Mucosa of rectum (tissue), 2 donors: ENCODE measurements around the gene LNX1.

Experiments used
- H3K27ac ChIP-seq, 2 donors: one replicate each; pipeline ENCODE4 v1.7.0; 2013; ENCODE audit warnings: inconsistent platforms in 2 of 2, low read depth in 2 of 2, low read length in 2 of 2
- H3K27me3 ChIP-seq, 2 donors: one replicate each; pipeline ENCODE4 v1.7.0; 2013; ENCODE audit warnings: low read length in 2 of 2; ENCODE audit not compliant: control insufficient read depth in 2 of 2, insufficient read depth in 2 of 2
- H3K36me3 ChIP-seq, 2 donors: one replicate each; pipeline ENCODE4 v1.7.0; 2013; ENCODE audit warnings: low read length in 2 of 2; ENCODE audit not compliant: control insufficient read depth in 2 of 2, insufficient read depth in 2 of 2
- H3K4me1 ChIP-seq, 2 donors: one replicate each; pipeline ENCODE4 v1.7.0; 2013; ENCODE audit warnings: low read length in 2 of 2, mild to moderate bottlenecking in 1 of 2; ENCODE audit not compliant: control insufficient read depth in 2 of 2, insufficient read depth in 2 of 2
- H3K4me3 ChIP-seq, 2 donors: one replicate each; pipeline ENCODE4 v1.7.0; 2013; ENCODE audit warnings: low read length in 2 of 2
- H3K9ac ChIP-seq, 2 donors: one replicate each; pipeline ENCODE4 v1.7.0; 2013; ENCODE audit warnings: low read length in 2 of 2, low read depth in 1 of 2, mild to moderate bottlenecking in 1 of 2
- H3K9me3 ChIP-seq, 2 donors: one replicate each; pipeline ENCODE4 v1.7.0; 2013; ENCODE audit warnings: low read length in 2 of 2; ENCODE audit not compliant: control insufficient read depth in 2 of 2
- donor health status: healthy.
- donor health status: Normal muscosa, but diverticular disease.

Gene LNX1

GRCh38 chr4:53461244-53461643 lies 130.0 kb downstream of the LNX1 start:
- Histone ChIP-seq H3K27me3 (no peaks in the 10 kb centered on the region), H3K27ac (no peak overlapping the region), H3K9ac (no peak overlapping the region), H3K9me3 (no peaks in the 10 kb centered on the region), H3K4me1 (no peaks in the 10 kb centered on the region), H3K36me3 (peaks cover 32 to 39% of the 10 kb centered on the region in 2 donors), H3K4me3 (no peak overlapping the region)

- H3K27me3 ChIP-seq, result no peaks in the 10 kb centered on the region
- H3K9me3 ChIP-seq, result no peaks in the 10 kb centered on the region
- no peak overlapping the region for H3K4me3 ChIP-seq
- H3K36me3 ChIP-seq, result peaks cover 43 to 55% of the 10 kb centered on the region in 2 donors
- H3K27ac ChIP-seq, result no peak overlapping the region
- no peaks in the 10 kb centered on the region for H3K4me1 ChIP-seq
- no peak overlapping the region for H3K9ac ChIP-seq
Observed at GRCh38 chr4:53459548-53459947, 131.7 kb downstream of the LNX1 start.

GRCh38 chr4:53456178-53456577 lies 135.1 kb downstream of the LNX1 start:
- Histone ChIP-seq H3K9me3 (no peaks in the 10 kb centered on the region), H3K4me1 (no peaks in the 10 kb centered on the region), H3K4me3 (no peak overlapping the region), H3K27ac (no peak overlapping the region), H3K9ac (no peak overlapping the region), H3K27me3 (no peaks in the 10 kb centered on the region), H3K36me3 (peaks cover 45 to 56% of the 10 kb centered on the region in 2 donors)

GRCh38 chr4:53455766-53456165 lies 135.5 kb downstream of the LNX1 start:
- H3K4me1 ChIP-seq, result no peaks in the 10 kb centered on the region
- no peak overlapping the region for H3K27ac ChIP-seq
- peaks cover 41 to 52% of the 10 kb centered on the region in 2 donors for H3K36me3 ChIP-seq
- no peak overlapping the region for H3K4me3 ChIP-seq
- H3K9me3 ChIP-seq, result no peaks in the 10 kb centered on the region
- H3K9ac ChIP-seq, result no peak overlapping the region
- no peaks in the 10 kb centered on the region for H3K27me3 ChIP-seq

GRCh38 chr4:53453385-53453784 lies 137.9 kb downstream of the LNX1 start:
- Histone ChIP-seq H3K36me3 (peaks cover 33 to 39% of the 10 kb centered on the region in 2 donors), H3K4me1 (no peaks in the 10 kb centered on the region), H3K27ac (no peak overlapping the region), H3K4me3 (no peak overlapping the region), H3K9me3 (no peaks in the 10 kb centered on the region), H3K27me3 (no peaks in the 10 kb centered on the region), H3K9ac (no peak overlapping the region)

GRCh38 chr4:53450773-53451172 lies 140.5 kb downstream of the LNX1 start:
- Histone ChIP-seq H3K9ac (no peak overlapping the region), H3K4me1 (no peaks in the 10 kb centered on the region), H3K27ac (no peak overlapping the region), H3K36me3 (peaks cover 30 to 31% of the 10 kb centered on the region in 2 donors), H3K27me3 (no peaks in the 10 kb centered on the region), H3K9me3 (no peaks in the 10 kb centered on the region), H3K4me3 (no peak overlapping the region)

GRCh38 chr4:53444954-53445353 lies 146.3 kb downstream of the LNX1 start:
- H3K9me3 ChIP-seq, result no peaks in the 10 kb centered on the region
- H3K4me1 ChIP-seq, result no peaks in the 10 kb centered on the region
- H3K27ac ChIP-seq, result no peak overlapping the region
- H3K9ac ChIP-seq, result no peak overlapping the region
- peaks cover 25 to 35% of the 10 kb centered on the region in 2 donors for H3K36me3 ChIP-seq
- H3K27me3 ChIP-seq, result no peaks in the 10 kb centered on the region
- H3K4me3 ChIP-seq, result no peak overlapping the region

GRCh38 chr4:53441564-53441963 lies 149.7 kb downstream of the LNX1 start:
- H3K4me3 ChIP-seq, result no peak overlapping the region
- no peak overlapping the region for H3K9ac ChIP-seq
- H3K4me1 ChIP-seq, result no peaks in the 10 kb centered on the region
- no peaks in the 10 kb centered on the region for H3K9me3 ChIP-seq
- H3K27ac ChIP-seq, result no peak overlapping the region
- H3K27me3 ChIP-seq, result no peaks in the 10 kb centered on the region
- peaks cover 27 to 36% of the 10 kb centered on the region in 2 donors for H3K36me3 ChIP-seq

GRCh38 chr4:53436251-53436650 lies 155.0 kb downstream of the LNX1 start:
- no peak overlapping the region for H3K27ac ChIP-seq
- H3K27me3 ChIP-seq, result no peaks in the 10 kb centered on the region
- H3K4me1 ChIP-seq, result no peaks in the 10 kb centered on the region
- H3K4me3 ChIP-seq, result no peak overlapping the region
- no peak overlapping the region for H3K9ac ChIP-seq
- H3K36me3 ChIP-seq, result peaks cover 18 to 19% of the 10 kb centered on the region in 2 donors
- H3K9me3 ChIP-seq, result no peaks in the 10 kb centered on the region

GRCh38 chr4:53432528-53433424 lies 158.5 kb downstream of the LNX1 start:
- H3K27ac ChIP-seq, result no peak overlapping the region
- H3K4me3 ChIP-seq, result no peak overlapping the region
- H3K9ac ChIP-seq, result no peak overlapping the region
- no peaks in the 10 kb centered on the region for H3K4me1 ChIP-seq
- peaks cover 33 to 40% of the 10 kb centered on the region in 2 donors for H3K36me3 ChIP-seq
- H3K9me3 ChIP-seq, result no peaks in the 10 kb centered on the region
- H3K27me3 ChIP-seq, result no peaks in the 10 kb centered on the region
